IMR-90 (cell line): ENCODE results near the gene ARHGAP5. TPM values are rescaled to one million over a fixed set of nuclear protein-coding genes. Genes with fewer than 3 reads are reported as not detected.

Source experiments
- ATAC-seq: fragments of 200-7000 bp; cut with Tn5 transposase; 2 replicates; pipeline ENCODE4 v1.9.1; 2020; ENCODE audit warnings: low read depth, mild to moderate bottlenecking, moderate library complexity
- BruUV-seq: library from RNA; stranded (reverse); fragments of 400-500 nt; replicated peaks from 2 replicates; lab custom pipeline; 2021; lab: Mats Ljungman, UMichigan
- CTCF ChIA-PET: fragments of 300-600 bp; formaldehyde crosslinking; extraction: SDS; loops from one replicate; lab custom pipeline; 2021; ENCODE audit warnings: antibody characterized with exemption; lab: Yijun Ruan, JAX
- POLR2A ChIA-PET: fragments of 300-600 bp; sonication (Branson Sonifier 250); formaldehyde crosslinking; loops from one replicate; lab custom pipeline; 2022; ENCODE audit warnings: antibody characterized with exemption; ENCODE audit not compliant: unreplicated experiment; lab: Charles Lee
- DNase-seq: peaks from one replicate; pipeline ENCODE4 v3.0.0; 2013
- H2AFZ ChIP-seq: replicated peaks from 2 replicates; pipeline ENCODE3; 2013; ENCODE audit warnings: low read length, mild to moderate bottlenecking; ENCODE audit not compliant: poor library complexity
- H2AK5ac ChIP-seq: 2 replicates; pipeline ENCODE4 v1.6.1; 2013; ENCODE audit warnings: low read depth, low read length, inconsistent platforms
- H2AK9ac ChIP-seq: replicated peaks from 2 replicates; pipeline ENCODE3; 2013; ENCODE audit warnings: mild to moderate bottlenecking, low read depth, low read length, moderate library complexity; ENCODE audit not compliant: poor library complexity
- H2BK120ac ChIP-seq: 2 replicates; pipeline ENCODE4 v1.6.1; 2013; ENCODE audit warnings: low read depth, low read length, inconsistent platforms
- H2BK15ac ChIP-seq: 3 replicates; pipeline ENCODE4 v1.6.1; 2013; ENCODE audit warnings: low read depth, low read length, inconsistent platforms
- H2BK20ac ChIP-seq: 2 replicates; pipeline ENCODE4 v1.6.1; 2013; ENCODE audit warnings: low read depth, mild to moderate bottlenecking, inconsistent platforms, low read length, moderate library complexity
- H2BK5ac ChIP-seq: 2 replicates; pipeline ENCODE4 v1.6.1; 2013; ENCODE audit warnings: mild to moderate bottlenecking, low read depth, low read length, inconsistent platforms; ENCODE audit not compliant: poor library complexity, severe bottlenecking
- H3K14ac ChIP-seq: replicated peaks from 2 replicates; pipeline ENCODE4 v1.6.1; 2013; ENCODE audit warnings: low read depth, low read length, inconsistent platforms
- H3K18ac ChIP-seq: 2 replicates; pipeline ENCODE4 v1.6.1; 2013; ENCODE audit warnings: low read depth, low read length, control low read depth
- H3K23ac ChIP-seq: 2 replicates; pipeline ENCODE4 v1.6.1; 2013; ENCODE audit warnings: low read depth, low read length, inconsistent platforms
- H3K27ac ChIP-seq: 2 replicates; pipeline ENCODE4 v1.5.1; 2013; ENCODE audit warnings: mild to moderate bottlenecking, control low read depth, low read length; ENCODE audit not compliant: insufficient read depth
- H3K27me3 ChIP-seq: 2 replicates; pipeline ENCODE4 v1.6.1; 2013; ENCODE audit warnings: low read length; ENCODE audit not compliant: control insufficient read depth, insufficient read depth
- H3K36me3 ChIP-seq: 2 replicates; pipeline ENCODE4 v1.6.1; 2013; ENCODE audit warnings: low read length, mixed read lengths; ENCODE audit not compliant: control insufficient read depth, insufficient read depth
- H3K4ac ChIP-seq: 2 replicates; pipeline ENCODE4 v1.6.1; 2013; ENCODE audit warnings: low read depth, low read length, inconsistent platforms
- H3K4me1 ChIP-seq: 2 replicates; pipeline ENCODE4 v1.6.1; 2013; ENCODE audit warnings: low read length, mixed read lengths; ENCODE audit not compliant: control insufficient read depth, insufficient read depth
- H3K4me2 ChIP-seq: 2 replicates; pipeline ENCODE4 v1.6.1; 2013; ENCODE audit warnings: low read depth, mild to moderate bottlenecking, control low read depth, low read length, moderate library complexity
- H3K4me3 ChIP-seq: 2 replicates; pipeline ENCODE4 v1.5.1; 2013; ENCODE audit warnings: low read depth, mild to moderate bottlenecking, control low read depth, low read length, moderate library complexity; ENCODE audit not compliant: insufficient read depth
- H3K56ac ChIP-seq: 2 replicates; pipeline ENCODE4 v1.6.1; 2013; ENCODE audit warnings: low read length, inconsistent platforms; ENCODE audit not compliant: insufficient read depth; ENCODE audit errors: extremely low read depth
- H3K79me1 ChIP-seq, 2 experiments: 2 replicates each; pipeline ENCODE4 v1.6.1; 2013; ENCODE audit warnings: low read length in 2 of 2, inconsistent platforms in 1 of 2, low read depth in 1 of 2
- H3K9ac ChIP-seq: 2 replicates; pipeline ENCODE4 v1.6.1; 2013; ENCODE audit warnings: low read depth, low read length, control low read depth
- H3K9me1 ChIP-seq: 2 replicates; pipeline ENCODE4 v1.6.1; 2013; ENCODE audit warnings: low read length, inconsistent platforms; ENCODE audit not compliant: insufficient read depth
- H3K9me3 ChIP-seq: 2 replicates; pipeline ENCODE4 v1.6.1; 2013; ENCODE audit warnings: low read length; ENCODE audit not compliant: control insufficient read depth, insufficient read depth
- H4K20me1 ChIP-seq: 2 replicates; pipeline ENCODE4 v1.6.1; 2013; ENCODE audit warnings: low read length, inconsistent platforms; ENCODE audit not compliant: insufficient read depth
- H4K5ac ChIP-seq: 2 replicates; pipeline ENCODE4 v1.6.1; 2013; ENCODE audit warnings: mild to moderate bottlenecking, low read depth, low read length, control low read depth
- H4K8ac ChIP-seq, 2 experiments: 2 replicates each; pipeline ENCODE4 v1.6.1; 2013; ENCODE audit warnings: low read depth in 2 of 2, low read length in 2 of 2, control low read depth in 1 of 2, inconsistent platforms in 1 of 2
- H4K91ac ChIP-seq: 2 replicates; pipeline ENCODE4 v1.6.1; 2013; ENCODE audit warnings: low read depth, low read length, inconsistent platforms; ENCODE audit not compliant: insufficient read depth
- CHD1 ChIP-seq: IDR thresholded peaks from 2 replicates; pipeline ENCODE4 v1.6.1; 2012; ENCODE audit warnings: low read depth, low read length, improper control_type of control experiment
- RCOR1 ChIP-seq: IDR thresholded peaks from 2 replicates; pipeline ENCODE4 v1.6.1; 2012; ENCODE audit warnings: mild to moderate bottlenecking, low read length, improper control_type of control experiment; ENCODE audit not compliant: insufficient replicate concordance
- dilution Hi-C: fragments of 300-500 bp; cut with HindIII; formaldehyde crosslinking; loops from one replicate; pipeline ENCODE4 v1.14.3; 2018; ENCODE audit warnings: low sequenced_read_pairs; ENCODE audit not compliant: unreplicated experiment
- in situ Hi-C: fragments of 300-500 bp; cut with MboI; formaldehyde crosslinking; loops from 3 replicates; pipeline ENCODE4 v1.14.3; 2019; ENCODE audit warnings: low sequenced_read_pairs, inconsistent platforms, mixed read lengths
- intact Hi-C: fragments of 100-400 bp; cut with micrococcal nuclease; formaldehyde crosslinking; loops from 2 replicates; pipeline ENCODE4 v1.10.0; 2022
- polyA plus RNA-seq, 3 experiments: library from polyadenylated mRNA; depleted of rRNA; stranded (reverse); fragments of >200 nt; gene quantifications; 2 replicates each; pipeline ENCODE4 v1.2.3, GENCODE V29; 2012; ENCODE audit warnings: low replicate concordance in 1 of 3
- total RNA-seq: library from RNA; depleted of rRNA; stranded (reverse); fragments of >200 nt; gene quantifications from 2 replicates; pipeline ENCODE4 v1.2.3, GENCODE V29; 2012

The ARHGAP5 gene
- total and polyA plus RNA-seq, 2 of the 4 experiments (the other 2 are of a cell fraction): 7.4 to 45.3 TPM

GRCh38 chr14:32102968-32103367 lies 25.9 kb downstream of the ARHGAP5 start:
- Histone ChIP-seq H3K4me1 (peaks cover 2% of the 10 kb centered on the region; the same call in 1 of the 2 replicates), H3K79me1 (peaks cover 24 to 35% of the 10 kb centered on the region in 2 experiments), H2BK20ac (no peak overlapping the region), H2AK9ac (no peak overlapping the region), H3K9ac (no peak overlapping the region), H3K23ac (no peak overlapping the region), H4K91ac (no peak overlapping the region), H3K9me1 (no peaks in the 10 kb centered on the region; the same call in 1 of the 2 replicates), H2AK5ac (no peak overlapping the region), H2AFZ (no peak overlapping the region), H3K4me3 (no peak overlapping the region), H3K14ac (no peak overlapping the region), H4K8ac (no peak overlapping the region), H3K4me2 (no peak overlapping the region), H3K27me3 (no peaks in the 10 kb centered on the region), H3K56ac (no peak overlapping the region), H2BK15ac (no peak overlapping the region), H3K4ac (no peak overlapping the region), H3K9me3 (no peaks in the 10 kb centered on the region), H2BK120ac (no peak overlapping the region), H3K36me3 (peaks cover 4% of the 10 kb centered on the region), H3K18ac (no peak overlapping the region), H4K5ac (no peak overlapping the region), H4K20me1 (peaks cover 25% of the 10 kb centered on the region; the same call in 1 of the 2 replicates), H3K27ac (no peak overlapping the region), H2BK5ac (no peak overlapping the region)
- BruUV-seq: no TSS peak
- ChIA-PET POLR2A (no interaction called here), CTCF (no interaction called here)
- TF ChIP-seq CHD1: no peak
- TF ChIP-seq RCOR1: no peak
- ATAC-seq (no peak), DNase-seq (no peak)
- dilution Hi-C loops (no loop called here), in situ Hi-C loops (no loop called here), intact Hi-C loops (no loop called here)
